ENCODE data around the gene WDR90.

GRCh38 chr16:708019-708418, 58.9 kb downstream of the WDR90 start:
- TF ChIP-seq CTCF (IDR thresholded peaks at IDR 0.05) (no peak), POLR2A (IDR thresholded peaks at IDR 0.05; ENCODE audit: low read length) (no peak), KDM1A (IDR thresholded peaks at IDR 0.05; ENCODE audit: low read depth) (no peak), JUNB (IDR thresholded peaks at IDR 0.05) (no peak)
